Lower lobe of right lung (tissue), 2 donors: ENCODE measurements around the gene CMC1. TPM values are rescaled to one million over a fixed set of nuclear protein-coding genes. Genes with fewer than 3 reads are reported as not detected.

ENCODE experiments used
- ATAC-seq, 2 donors: fragments of 200-7000 bp; cut with Tn5 transposase; one replicate each; pipeline ENCODE4 v1.9.1; 2020 to 2022; ENCODE audit warnings: mild to moderate bottlenecking in 2 of 2, moderate library complexity in 2 of 2
- DNase-seq: peaks from one replicate; pipeline ENCODE4 v3.0.0-alpha.2; 2020
- H3K27ac ChIP-seq: fragments of 200-600 bp; one replicate; pipeline ENCODE4 v1.8.0; 2022
- H3K27me3 ChIP-seq: fragments of 200-600 bp; one replicate; pipeline ENCODE4 v1.8.0; 2022; ENCODE audit warnings: low read depth
- H3K36me3 ChIP-seq: fragments of 200-600 bp; one replicate; pipeline ENCODE4 v1.8.0; 2022; ENCODE audit warnings: mild to moderate bottlenecking
- H3K4me1 ChIP-seq: fragments of 200-600 bp; one replicate; pipeline ENCODE4 v1.8.0; 2022
- H3K4me3 ChIP-seq: fragments of 200-600 bp; one replicate; pipeline ENCODE4 v1.8.0; 2022; ENCODE audit warnings: mild to moderate bottlenecking
- H3K9me3 ChIP-seq: fragments of 200-600 bp; one replicate; pipeline ENCODE4 v1.8.0; 2022
- intact Hi-C: fragments of 100-400 bp; cut with DNase I; formaldehyde crosslinking; loops from one replicate; pipeline ENCODE4 v1.11.0; 2022
- total RNA-seq: library from RNA; stranded (reverse); fragmentation: NEBNext Ultra II Directional; extraction: Animal tissue kit (Norgen Biotek cat#: 25700); gene quantifications from one replicate; pipeline ENCODE4 v1.2.1, GENCODE V29; 2021
- TF ChIP-seq, protein P1 (sequence below): fragments of 200-600 bp; IDR thresholded peaks from one replicate; pipeline ENCODE4 v1.8.0; 2022; ENCODE audit warnings: antibody characterized with exemption, mild to moderate bottlenecking
- donor health status: DM: no; HTN: yes; CAD: no; lungs with severe emphysema.

CMC1 gene
- total RNA-seq, 1 donor from 2014 or later: 23.6 TPM

DNA sequence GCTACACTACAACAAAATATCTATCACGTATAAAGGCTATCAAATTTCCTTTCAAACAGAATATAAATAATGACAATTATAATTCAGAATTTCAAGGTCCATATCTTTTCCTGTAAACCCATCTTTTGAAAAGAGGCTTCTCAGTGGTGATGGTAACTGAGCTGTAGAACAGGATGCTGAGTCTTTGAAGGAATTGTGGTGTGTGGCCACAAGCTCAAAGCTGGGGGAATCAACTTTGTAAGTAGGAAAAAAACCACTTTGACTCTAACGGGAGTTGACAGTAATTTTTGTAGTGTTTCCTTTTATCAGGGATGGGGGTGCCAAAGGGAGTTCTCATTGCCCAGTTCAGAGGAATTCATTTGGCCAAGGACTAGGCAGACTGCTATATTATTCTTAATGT lies 93.8 kb downstream of the CMC1 start:
- H3K27me3 ChIP-seq: no peaks in the 10 kb centered on the region
- no peak overlapping the region for H3K27ac ChIP-seq
- intact Hi-C loops: no loop called here
- ATAC-seq (no peak), DNase-seq (no peak)
- no peaks in the 10 kb centered on the region for H3K4me1 ChIP-seq
- H3K4me3 ChIP-seq: no peak overlapping the region
- no peaks in the 10 kb centered on the region for H3K9me3 ChIP-seq
- TF ChIP-seq, protein P1, sequence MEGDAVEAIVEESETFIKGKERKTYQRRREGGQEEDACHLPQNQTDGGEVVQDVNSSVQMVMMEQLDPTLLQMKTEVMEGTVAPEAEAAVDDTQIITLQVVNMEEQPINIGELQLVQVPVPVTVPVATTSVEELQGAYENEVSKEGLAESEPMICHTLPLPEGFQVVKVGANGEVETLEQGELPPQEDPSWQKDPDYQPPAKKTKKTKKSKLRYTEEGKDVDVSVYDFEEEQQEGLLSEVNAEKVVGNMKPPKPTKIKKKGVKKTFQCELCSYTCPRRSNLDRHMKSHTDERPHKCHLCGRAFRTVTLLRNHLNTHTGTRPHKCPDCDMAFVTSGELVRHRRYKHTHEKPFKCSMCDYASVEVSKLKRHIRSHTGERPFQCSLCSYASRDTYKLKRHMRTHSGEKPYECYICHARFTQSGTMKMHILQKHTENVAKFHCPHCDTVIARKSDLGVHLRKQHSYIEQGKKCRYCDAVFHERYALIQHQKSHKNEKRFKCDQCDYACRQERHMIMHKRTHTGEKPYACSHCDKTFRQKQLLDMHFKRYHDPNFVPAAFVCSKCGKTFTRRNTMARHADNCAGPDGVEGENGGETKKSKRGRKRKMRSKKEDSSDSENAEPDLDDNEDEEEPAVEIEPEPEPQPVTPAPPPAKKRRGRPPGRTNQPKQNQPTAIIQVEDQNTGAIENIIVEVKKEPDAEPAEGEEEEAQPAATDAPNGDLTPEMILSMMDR: no peak
- H3K36me3 ChIP-seq: peaks cover 78% of the 10 kb centered on the region

- no peak overlapping the region for H3K27ac ChIP-seq
- TF ChIP-seq, protein P1: no peak
- peaks cover 11% of the 10 kb centered on the region for H3K4me1 ChIP-seq
- intact Hi-C loops: no loop called here
- no peaks in the 10 kb centered on the region for H3K9me3 ChIP-seq
- no peak for ATAC-seq
- H3K27me3 ChIP-seq: no peaks in the 10 kb centered on the region
- DNase-seq: no peak
- no peak overlapping the region for H3K4me3 ChIP-seq
- peaks cover 66% of the 10 kb centered on the region for H3K36me3 ChIP-seq
Observed at GRCh38 chr3:28337230-28337629, 95.8 kb downstream of the CMC1 start.

DNA sequence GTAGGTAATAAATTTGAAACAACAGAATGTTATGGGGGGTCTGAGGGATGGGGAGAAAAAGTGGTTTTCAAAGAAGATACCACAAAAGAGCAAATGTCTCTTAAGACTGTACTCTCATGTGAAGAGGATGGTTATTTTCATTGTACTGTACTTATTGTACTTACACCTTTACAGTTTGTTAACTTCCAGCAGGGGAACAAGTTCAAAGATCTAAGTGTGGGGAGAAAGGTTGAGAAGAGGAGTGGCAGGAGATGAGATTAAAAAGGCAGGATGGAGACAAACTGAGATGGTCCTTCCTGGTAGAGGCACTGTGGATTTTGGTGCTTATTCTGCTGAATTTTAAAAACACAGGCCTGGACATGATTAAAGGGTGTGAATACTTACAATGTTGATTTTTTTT lies 101.7 kb downstream of the CMC1 start:
- Histone ChIP-seq H3K4me3 (no peak overlapping the region), H3K36me3 (peaks cover 22% of the 10 kb centered on the region), H3K27me3 (no peaks in the 10 kb centered on the region), H3K9me3 (no peaks in the 10 kb centered on the region), H3K4me1 (peaks cover 56% of the 10 kb centered on the region), H3K27ac (no peak overlapping the region)
- intact Hi-C loops: no loop called here
- ATAC-seq (no peak), DNase-seq (no peak)
- TF ChIP-seq, protein P1: no peak

DNA sequence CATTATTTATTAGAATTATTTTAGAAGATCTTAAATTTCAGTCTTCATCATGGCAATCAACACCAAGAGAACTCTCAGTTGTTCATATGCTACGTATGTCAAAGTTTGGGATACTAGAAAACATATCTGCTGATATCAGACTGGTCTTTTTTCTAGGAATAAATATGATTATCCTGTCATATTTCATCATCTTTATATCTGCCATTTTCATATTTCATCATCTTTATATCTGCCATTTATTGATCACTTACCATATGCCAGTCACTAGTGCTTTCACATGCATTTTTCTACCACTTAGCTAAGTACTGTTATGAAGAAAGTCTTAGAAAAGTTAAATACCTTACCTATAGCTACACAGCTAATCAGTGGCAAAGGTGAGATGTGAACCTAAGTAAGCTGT lies 104.3 kb downstream of the CMC1 start:
- intact Hi-C loops: no loop called here
- ATAC-seq: no peak
- Histone ChIP-seq H3K4me3 (peak overlapping the region; percentile 76), H3K36me3 (no peaks in the 10 kb centered on the region), H3K27me3 (no peaks in the 10 kb centered on the region), H3K27ac (no peak overlapping the region), H3K4me1 (peaks cover 67% of the 10 kb centered on the region), H3K9me3 (no peaks in the 10 kb centered on the region)
- no peak for DNase-seq
- TF ChIP-seq, protein P1: no peak

GRCh38 chr3:28347374-28348264 lies 106.2 kb downstream of the CMC1 start:
- TF ChIP-seq, protein P1: no peak
- Histone ChIP-seq H3K27ac (peak overlapping the region; percentile 100), H3K9me3 (peaks cover under 1% of the 10 kb centered on the region), H3K4me1 (peaks cover 55% of the 10 kb centered on the region), H3K4me3 (peak overlapping the region; percentile 76), H3K27me3 (no peaks in the 10 kb centered on the region), H3K36me3 (no peaks in the 10 kb centered on the region)
- ATAC-seq (no peak), DNase-seq (no peak)
- intact Hi-C loops: no loop called here
